ENCODE data around the gene HDAC4.

The HDAC4 gene

DNA sequence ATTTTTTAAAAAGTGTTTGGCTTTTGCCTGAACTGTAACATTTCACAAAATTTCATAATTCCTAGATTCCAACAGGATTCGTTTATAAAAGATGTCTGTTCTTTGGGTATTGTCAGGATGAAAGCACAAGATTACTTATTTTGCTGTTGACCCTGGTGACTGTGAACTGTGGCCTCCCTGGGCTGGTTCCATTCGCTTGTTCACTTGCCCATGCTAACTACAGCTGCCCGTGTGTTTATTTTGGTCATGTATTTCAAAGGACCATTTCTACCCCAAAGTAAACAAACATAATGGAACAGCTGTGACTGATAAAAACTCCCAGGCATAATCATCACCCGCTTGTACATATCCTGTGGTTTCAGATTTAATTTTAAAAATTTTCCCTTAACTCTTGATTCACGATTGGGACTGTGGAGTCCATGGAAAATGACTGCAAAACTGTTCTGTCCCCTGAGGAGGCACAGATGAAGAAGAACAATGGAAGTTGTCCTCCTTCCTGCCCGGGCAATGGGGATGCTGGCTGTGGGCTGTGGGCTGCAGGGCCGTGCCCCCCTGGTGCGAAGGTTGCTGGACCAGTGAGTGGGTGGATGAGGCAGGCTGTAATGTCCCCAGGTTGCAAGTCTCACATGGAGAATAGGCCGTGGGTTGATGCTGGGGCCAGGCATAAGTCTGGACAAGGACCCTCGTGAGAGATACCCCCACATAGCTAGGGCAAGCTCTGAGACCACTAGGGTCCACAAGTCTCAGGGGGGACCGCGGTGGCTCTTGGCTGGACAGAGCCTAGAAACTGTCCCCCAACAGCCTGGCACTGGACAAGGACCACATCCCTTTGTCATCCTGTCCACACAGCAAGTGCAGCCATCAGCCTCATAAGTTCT is 28.9 kb upstream of the HDAC4 start:
- no peak for DNase-seq

DNA sequence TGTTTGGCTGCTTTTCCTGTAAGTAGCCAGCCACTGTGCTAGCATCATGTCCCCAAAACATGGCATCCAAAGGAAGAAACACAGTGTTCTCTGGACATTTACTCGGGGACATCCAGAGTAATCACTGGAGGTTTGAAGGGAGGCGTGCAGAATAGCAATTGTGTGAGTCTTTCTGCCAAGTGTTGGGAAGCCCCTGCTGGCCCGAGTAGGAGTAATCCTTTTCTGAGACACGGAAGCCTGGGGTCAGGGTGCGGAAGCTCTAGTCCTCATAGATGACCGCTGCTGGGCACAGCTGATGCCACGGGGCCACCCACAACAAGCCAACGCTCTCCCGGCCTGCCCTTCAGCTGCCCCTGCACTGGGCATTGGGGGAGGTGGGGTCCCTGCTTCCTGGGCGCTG is 24.8 kb upstream of the HDAC4 start:
- DNase-seq, result peak in 8 of 56 donors; percentile 19 to 52 (median 27)

DNA sequence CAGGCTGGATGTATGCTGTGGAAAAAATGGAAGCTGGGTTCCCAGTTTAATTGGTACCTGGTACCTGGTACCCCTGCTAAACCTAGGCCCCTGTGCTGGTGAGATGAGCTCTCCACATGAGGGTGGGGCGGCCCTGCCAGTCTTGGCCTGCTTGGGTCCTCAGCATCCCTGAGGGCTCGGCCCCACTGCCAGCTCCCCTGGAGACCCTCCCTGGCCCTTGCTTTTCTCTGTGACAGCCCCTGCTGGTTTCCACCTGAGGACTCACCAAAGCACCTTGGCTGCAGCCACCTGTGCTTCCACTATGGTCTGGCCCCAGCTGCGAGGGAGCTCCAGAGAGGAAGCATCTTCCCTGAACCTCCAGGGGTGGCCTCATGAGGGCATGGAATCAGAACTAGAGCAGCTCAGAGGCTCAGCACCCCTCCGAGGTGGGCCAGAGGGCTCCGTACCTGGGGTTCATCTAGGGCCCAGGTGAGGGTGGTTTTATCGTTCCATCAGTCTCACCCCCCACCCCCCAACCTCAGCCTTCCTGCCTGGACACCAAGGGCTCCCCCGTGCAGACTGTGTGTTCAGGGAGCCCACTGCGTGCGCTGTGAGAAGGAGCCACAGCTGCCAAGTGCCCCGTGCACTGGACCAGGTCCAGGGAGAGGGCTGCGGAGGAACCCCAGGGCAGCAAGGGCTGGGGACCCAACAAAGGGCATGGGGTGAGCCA is 23.7 kb upstream of the HDAC4 start:
- no peak for DNase-seq

DNA sequence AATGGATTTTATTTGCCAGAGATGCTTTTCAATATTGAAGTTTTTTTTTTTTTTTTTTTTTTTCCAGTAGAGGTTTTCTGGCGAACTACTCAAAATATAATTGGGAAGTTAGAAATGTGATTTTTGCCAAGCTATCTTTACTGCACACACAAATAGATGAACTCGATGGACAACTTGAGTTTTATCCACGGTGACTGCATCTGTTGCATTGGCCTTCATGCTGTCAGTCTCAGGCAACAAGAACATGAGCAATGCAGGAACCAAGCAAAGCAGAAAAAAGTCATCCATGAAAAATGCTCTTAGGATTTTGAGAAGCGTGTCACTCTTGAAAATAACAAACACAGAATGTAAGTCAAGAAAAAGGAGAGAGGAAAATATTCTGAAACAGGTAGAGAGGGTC is 22.7 kb upstream of the HDAC4 start:
- DNase-seq, result no peak

DNA sequence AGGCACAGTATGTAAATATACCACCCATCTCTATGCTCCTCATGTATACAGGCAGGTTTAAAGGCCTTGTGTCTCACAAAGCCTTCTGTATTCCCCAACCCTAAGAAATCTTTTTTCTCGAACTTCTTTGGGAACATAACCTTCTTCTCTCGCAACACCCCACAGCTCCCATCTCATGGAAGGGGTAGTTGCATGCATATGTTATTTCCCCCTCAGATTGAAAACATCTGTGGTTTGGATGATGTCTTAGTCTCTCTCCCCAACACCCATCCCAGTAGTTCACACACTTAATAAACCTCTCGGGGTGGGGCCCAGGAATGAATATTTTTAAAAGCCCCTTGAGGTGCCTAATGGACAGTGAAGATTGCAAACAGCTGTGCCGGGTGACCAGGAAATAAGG is 21.0 kb upstream of the HDAC4 start:
- no peak for DNase-seq

DNA sequence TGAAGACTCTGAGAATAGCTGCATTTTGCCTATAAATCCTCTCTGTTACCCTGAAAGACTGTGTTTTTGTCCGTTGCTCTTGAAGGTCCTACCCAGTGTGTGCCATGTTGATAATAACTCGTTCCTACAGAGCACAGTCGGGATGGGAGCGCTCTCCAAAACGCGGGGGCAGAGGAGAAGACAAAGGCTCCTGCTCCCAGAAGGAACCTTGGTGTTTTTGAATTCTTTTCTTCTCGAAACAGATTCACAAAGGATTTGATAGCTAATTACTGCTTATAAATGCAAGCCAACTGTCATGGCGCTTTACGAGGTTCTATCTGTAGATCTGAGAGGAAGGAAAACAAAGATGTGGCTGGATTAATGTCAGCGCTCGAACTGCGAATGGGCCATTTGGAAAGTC is 19.3 kb upstream of the HDAC4 start:
- peak in 2 of 56 donors; percentile 30 to 36 for DNase-seq

DNA sequence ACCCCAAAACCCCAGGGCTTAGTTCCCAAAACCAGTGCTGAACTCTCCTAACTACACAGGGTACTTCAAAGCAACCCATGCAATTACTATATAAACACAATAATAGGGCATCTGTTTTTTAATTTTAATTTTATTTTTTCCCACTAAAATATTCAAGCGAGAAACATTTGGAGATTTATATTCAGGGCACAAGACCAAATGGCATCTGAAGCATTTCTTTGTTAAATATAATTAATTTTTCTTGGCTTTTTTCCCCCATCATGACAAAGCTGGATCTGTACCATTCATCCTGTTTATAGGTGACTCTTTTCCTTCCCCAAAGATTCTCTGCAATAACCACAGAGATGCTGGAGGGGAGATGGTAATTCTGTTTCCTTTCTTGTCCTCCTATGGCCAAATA is 18.1 kb upstream of the HDAC4 start:
- no peak for DNase-seq

DNA sequence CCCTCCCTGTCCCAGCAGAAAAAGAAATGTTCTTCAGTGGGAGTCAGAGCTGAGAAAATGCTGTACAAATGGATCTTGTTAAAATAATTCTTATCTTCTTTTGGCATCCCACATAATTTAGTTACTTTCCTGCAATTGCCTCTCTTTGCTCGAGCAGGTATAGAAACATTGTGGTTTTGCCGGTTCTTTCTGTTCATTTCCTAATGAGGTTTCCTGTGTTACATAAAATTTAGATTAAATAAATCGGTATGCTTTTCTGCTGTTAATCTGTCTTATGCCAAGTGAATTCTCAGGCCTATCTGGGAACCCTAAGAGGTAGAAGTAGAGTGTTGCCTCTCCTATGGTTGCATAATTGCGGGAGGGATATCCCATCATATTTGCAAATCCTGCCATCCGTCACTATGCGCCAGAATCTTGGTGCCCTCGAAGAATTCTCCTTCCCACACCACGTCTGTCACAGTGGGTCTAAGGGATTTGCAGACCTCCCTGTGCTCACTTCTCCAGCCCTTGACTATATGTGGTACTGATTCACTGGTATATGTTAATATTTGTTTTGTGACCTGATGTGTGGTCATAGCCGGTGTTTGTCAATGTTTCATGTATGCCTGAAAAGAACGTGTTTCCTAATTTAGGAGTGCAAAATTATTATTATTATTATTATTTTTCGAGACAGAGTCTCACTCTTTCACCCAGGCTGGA is 12.2 kb upstream of the HDAC4 start:
- no peak for DNase-seq

DNA sequence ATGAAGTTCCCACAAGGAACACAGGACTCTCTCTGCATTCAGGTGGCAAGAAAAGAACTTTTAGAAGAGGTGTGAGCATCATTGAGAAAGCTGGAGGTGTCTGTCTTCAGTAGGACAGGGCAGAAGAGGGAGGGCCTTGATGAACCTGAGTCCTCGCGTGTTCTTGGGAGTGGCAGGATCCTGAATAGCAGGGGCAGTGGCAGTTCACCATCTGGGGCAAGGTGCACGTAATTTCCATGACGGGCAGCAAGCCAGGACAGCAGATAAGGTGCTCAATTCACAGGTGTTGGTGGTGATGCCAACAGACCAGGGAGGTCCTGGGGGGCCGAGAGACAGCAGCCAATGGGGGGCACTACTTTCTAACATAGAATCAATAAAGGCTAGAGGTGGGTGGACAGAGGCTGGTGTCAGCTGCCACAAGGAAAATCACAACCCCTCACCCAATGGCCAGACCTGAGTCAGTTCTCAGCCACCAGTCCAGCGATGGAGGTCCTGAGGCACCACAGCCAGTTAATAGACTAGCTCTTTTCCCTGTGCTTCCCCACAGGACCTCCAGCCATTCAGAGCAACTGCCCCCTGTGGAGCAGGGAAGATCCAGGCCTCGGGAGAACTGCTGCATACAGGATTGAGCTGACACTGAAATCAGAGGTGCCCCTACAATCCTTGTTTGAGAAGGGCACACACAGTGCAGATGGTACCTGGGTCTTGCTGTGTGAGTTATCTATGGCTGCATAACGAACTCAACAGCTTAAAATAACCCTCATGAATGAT is 10.9 kb upstream of the HDAC4 start:
- DNase-seq, result no peak

DNA sequence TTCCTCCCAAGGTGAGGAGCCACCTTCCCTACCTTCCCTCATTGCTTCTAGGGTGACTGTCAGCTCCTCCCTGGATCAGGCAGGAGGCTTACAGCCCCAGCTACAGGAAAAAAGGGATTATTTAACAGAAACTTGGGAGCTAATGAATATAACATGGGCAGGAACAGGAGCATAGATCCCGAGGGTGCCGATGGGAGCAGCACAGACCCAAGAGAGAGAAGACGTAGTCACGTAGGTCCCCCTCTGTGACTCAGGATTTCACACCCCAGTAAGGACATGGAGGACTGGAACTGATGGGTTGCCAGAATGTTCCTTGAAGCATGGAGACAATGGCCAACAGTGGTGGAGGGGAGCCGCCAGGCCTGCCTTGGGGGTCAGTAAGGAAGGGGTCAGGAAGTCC is 10.3 kb upstream of the HDAC4 start:
- no peak for DNase-seq

DNA sequence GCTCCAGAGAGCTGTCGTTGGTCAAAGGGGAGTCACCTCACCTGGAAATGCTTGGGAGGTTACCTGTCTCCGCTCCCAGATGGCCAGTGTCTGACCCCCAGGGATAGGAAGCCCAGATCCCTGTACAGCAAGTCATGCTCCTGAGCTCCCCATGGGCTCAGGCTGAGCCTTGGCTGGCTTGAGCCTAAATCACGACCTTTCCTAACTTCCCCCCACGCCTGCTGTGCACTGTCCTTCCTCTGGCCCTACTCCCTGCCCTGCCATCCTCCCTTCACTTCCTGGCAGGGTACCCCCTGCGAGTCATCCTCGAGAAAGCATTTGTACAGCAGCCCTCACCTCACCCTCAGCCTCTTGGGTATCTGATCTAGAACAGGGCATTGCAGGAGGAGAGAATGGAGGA is 9.2 kb upstream of the HDAC4 start:
- DNase-seq, result no peak

DNA sequence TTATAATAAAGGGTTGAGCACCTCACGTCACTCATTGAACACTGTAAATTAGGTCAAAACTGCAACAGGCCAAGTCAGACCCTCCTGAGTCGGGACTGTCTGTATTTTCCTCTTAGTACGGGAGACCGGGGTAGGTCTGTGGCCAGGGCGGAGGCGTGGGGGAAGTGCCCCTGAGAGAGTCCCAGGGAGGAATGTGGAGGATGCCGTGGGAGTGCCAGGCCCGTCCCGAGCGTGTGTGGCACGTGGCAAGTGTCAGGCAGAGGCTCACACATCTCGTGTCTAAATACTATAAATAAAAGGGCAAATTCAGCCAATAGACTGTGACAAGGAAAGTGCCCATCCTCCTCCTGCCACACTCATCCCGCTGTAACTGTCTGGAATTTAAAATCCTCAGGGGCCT is 6.3 kb upstream of the HDAC4 start:
- DNase-seq, result no peak

DNA sequence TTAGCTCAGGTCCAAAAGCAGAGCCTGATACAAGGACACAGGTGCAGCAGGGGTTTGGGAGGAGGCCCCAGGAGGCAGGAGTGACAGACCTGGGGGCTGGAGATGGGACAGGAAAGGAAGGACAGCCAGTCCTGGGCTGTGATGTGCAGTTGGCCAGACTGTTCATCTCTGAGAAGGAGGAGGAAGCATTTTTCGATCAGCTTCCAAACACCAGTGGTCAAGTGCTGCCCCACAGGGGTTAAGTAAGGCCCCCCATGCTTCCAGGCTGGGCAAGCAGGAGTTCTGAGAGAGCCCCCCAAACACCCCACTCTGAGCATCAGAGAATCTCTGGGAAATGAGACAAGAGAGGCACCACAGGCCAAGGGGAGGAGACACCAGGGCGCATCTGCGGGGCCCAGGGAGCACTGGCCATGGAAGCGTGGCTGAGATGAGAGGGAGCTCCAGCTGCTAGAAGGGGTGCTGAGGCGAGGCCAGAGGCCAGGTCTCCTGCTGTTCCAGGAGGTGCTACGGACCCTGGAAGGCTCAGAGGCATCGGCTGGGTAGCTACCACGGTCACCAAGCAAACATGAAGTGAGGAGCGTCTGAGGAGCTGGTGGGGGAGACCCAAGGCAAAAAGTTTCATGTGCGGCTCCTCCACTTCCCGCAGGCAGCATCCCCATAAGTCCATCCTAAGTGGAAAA is 5.6 kb upstream of the HDAC4 start:
- no peak for DNase-seq

DNA sequence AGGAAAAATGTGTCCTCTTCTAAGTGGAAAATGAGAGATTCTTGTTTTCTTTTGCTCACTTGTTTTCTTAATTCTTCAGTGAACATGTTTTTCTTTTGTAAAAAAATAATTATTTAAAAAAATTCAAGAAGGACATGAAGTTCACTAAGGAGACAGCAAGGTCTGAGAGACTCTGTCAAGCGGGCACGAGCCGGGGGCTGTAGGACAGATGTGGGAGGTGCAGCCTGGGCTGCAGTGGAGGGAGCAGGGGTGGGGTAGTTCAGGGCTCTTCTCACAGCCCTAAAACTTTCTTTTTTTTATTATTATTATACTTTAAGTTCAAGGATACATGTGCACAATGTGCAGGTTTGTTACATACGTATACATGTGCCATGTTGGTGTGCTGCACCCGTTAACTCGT is 4.3 kb upstream of the HDAC4 start:
- no peak for DNase-seq

DNA sequence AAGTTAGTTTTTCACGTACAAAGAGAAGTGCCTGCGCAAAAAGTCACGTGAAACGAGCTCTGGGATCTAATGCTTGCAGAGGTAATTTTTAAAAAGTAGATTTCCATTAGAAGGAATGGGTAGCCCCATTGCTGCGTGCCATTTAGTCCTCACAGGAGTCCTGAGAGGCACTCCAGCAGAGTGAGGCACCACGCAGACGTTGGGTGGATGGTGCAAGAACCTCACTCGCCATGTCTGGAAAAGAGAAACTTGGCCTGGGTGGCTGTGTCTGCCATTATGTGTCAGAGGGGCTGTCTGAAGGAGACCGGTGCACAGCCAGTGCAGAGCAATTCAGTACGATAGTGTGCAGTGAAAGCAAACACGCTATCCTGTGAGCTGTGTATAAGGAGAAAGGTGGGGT is 1.8 kb upstream of the HDAC4 start:
- DNase-seq, result no peak

DNA sequence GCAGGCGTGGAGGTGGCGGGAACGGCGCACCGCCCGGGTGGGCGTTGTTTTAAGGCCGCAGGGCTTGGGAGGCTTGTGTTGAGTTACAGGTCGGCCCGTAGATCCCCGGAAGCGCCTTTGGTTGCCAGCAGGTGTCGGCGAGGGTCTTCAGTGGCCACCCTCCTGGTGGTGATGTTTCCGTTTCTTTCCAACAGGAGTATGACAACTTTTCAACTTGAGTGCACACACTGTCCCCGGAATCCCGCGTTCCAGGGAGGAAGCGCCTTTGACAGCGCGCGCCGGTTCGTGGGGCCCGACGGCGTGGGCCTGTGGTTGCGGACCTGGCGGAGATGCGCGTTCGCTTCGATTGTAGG is 1.0 kb upstream of the HDAC4 start:
- DNase-seq, result peak in 15 of 56 donors; percentile 61 to 87 (median 74)

DNA sequence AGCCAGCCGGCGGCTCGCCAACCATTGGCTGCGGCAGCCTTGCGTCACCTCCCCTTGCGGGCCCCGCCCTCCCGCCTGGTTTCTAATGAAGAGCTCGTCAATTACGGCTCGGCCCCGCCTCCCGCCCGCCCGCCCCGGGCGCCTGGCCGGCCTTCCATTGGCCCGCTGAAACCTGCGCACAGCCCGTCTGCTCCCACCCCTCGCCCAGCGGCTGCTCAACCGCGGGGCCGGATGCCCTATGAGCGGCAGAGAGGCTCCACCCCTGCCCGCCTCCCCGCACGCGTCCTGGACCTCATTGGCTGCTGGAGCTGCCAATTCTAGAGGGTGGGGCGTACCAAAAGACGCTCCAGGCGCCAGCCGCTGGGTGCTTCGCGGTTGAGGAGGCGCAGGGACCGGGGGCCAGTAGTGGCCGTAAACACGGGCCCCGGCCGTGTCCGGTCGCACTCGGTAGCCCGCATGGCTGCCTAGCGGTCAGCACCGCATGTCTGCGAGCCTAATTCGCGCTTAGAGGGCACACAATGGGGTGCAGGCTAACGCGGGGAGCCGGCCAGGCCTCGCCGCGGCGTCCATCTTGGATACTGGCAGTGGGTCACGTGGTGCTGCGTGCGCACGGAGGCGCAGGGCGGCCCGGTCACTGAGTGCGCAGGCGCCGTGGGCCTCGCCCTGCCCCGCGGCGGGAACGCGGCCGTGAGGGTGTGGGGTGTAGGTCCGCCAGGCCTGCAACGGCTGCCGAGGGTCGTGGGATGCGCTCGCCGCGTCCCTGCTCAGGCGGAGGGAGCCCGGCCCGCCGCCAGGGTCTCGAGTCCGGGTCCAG is 454 bp upstream of the HDAC4 start:
- DNase-seq, result peak; percentile 95 to 100 (median 100)

DNA sequence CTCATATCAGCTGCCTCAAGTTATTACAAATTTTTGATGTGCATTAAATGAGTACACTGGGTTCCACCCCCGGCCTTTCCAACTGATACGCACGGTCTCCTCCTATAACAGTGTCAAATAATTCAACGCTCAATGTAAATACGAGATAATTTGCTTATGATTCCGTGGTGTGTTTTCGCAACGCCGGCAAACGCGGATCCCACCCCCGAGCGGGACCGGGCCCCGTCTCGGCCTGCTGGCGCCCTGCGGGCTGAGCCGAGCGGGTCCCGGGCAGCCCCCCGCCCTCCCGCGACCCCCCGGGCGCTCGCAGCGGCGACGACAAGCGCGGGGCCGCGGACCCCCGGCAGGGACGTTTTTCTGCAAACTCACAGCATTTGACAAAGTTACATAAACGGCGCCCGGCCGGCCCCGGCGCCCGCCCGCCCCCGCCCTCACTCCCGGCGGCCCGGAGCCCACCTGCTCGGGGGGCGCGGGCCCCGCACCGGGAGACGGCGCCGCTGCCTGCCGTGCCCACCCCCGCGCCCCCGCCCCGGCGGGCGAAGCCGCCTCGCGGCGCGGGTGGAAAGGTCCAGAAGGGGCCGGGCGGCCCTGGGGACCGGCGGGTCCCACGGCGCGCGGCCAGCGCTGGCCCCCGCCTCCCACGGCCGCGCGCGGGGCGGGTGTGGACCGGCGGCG is 762 bp downstream of the HDAC4 start:
- peak in 1 of 56 donors; percentile 29 for DNase-seq

DNA sequence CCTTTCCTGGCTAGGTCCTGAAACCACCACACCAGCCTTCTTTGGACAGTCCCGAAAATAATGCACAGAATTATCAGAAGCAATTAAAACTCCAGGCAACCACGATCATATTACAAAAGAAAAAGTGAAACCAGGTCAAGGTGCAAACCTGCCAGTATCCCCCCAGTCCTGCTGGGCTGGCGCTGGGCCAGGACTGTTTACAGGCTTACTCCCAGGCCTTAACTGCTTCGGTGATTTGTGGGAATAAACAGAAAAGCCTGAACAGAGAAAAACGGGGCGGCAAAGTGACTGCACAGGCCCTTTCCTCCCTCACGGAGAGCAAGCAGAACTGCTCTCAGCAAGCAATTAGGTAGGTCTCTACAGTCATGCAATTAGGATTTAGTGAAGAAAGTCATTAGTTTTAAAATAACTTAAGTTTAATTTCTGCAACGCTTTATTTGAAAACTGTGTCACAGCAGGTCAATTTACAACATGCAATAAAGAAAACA is 1.3 kb downstream of the HDAC4 start:
- DNase-seq, result peak in 4 of 56 donors; percentile 21 to 39 (median 32)

All from nucleus accumbens (tissue), 56 donors.